Left lung (tissue), 10 donors: ENCODE measurements around the gene TRMT61A. TPM values are rescaled to one million over a fixed set of nuclear protein-coding genes. Genes with fewer than 3 reads are reported as not detected.
A peak's percentile ranks its signal among the peaks of the same experiment; 100 is the strongest.

Source experiments
- ATAC-seq: fragments of 200-7000 bp; cut with Tn5 transposase; one replicate; pipeline ENCODE4 v1.9.1; 2020; ENCODE audit warnings: moderate library complexity
- DNase-seq, 4 donors: peaks; one replicate each; pipeline ENCODE4 v3.0.0-alpha.2; 2013 to 2020
- H3K27ac ChIP-seq, 2 donors: fragments of 200-600 bp; sonication (generic) in 1 of 2; one replicate each; pipeline versions ENCODE4 v1.5.0 to v1.8.0; 2020 to 2021
- H3K27me3 ChIP-seq, 2 donors: fragments of 200-600 bp; sonication (generic) in 1 of 2; one replicate each; pipeline versions ENCODE4 v1.5.0 to v1.8.0; 2020 to 2021
- H3K36me3 ChIP-seq, 2 donors: fragments of 200-600 bp; sonication (generic) in 1 of 2; one replicate each; pipeline versions ENCODE4 v1.5.0 to v1.8.0; 2020 to 2021
- H3K4me1 ChIP-seq, 2 donors: fragments of 200-600 bp; one replicate each; pipeline ENCODE4 v1.8.0; 2021
- H3K4me3 ChIP-seq, 2 donors: fragments of 200-600 bp; sonication (generic) in 1 of 2; one replicate each; pipeline versions ENCODE4 v1.5.0 to v1.8.0; 2020 to 2021; ENCODE audit warnings: mild to moderate bottlenecking in 1 of 2
- H3K9me3 ChIP-seq, 2 donors: fragments of 200-600 bp; sonication (generic) in 1 of 2; one replicate each; pipeline versions ENCODE4 v1.5.0 to v1.8.0; 2020 to 2021
- CTCF ChIP-seq, 2 donors: fragments of 200-600 bp; sonication (generic) in 1 of 2; IDR thresholded peaks; one replicate each; pipeline versions ENCODE4 v1.5.0 to v1.8.0; 2021; ENCODE audit warnings: antibody characterized with exemption in 2 of 2
- intact Hi-C, 2 donors: fragments of 100-400 bp; cut with DNase I; formaldehyde crosslinking; loops; one replicate each; pipeline versions ENCODE4 v1.11.2 to v1.14.2; 2022
- polyA plus RNA-seq, 6 donors: library from polyadenylated mRNA; unstranded; fragments of 120-200 nt; gene quantifications; one replicate each; pipeline ENCODE4 v1.2.1, GENCODE V29; 2013; ENCODE audit not compliant: insufficient read length in 6 of 6
- total RNA-seq, 2 donors: library from RNA; stranded (reverse); fragmentation: NEBNext Ultra II Directional; extraction: Animal tissue kit (Norgen Biotek cat#: 25700); gene quantifications; one replicate each; pipeline ENCODE4 v1.2.1, GENCODE V29; 2021
- donor health status: DM: no; HTN: yes; CAD: no.
- donor health status: DM: no; HTN: no; CAD: no.

TRMT61A gene
- total and polyA plus RNA-seq, 8 donors, result 6.0 to 12.6 (median 7.9) TPM

- DNase-seq (peak in 1 of 4 donors; percentile 65), ATAC-seq (no peak)
- no peak overlapping the region for H3K4me3 ChIP-seq
- no peaks in the 10 kb centered on the region for H3K27me3 ChIP-seq
- no peaks in the 10 kb centered on the region for H3K9me3 ChIP-seq
- no peak for TF ChIP-seq CTCF (IDR thresholded peaks at IDR 0.05)
- H3K36me3 ChIP-seq, result no peaks in the 10 kb centered on the region
- no peak overlapping the region for H3K27ac ChIP-seq
- intact Hi-C loops, result no loop called here
- peaks cover 19 to 26% of the 10 kb centered on the region in 2 donors for H3K4me1 ChIP-seq
Measured at GRCh38 chr14:103547941-103548462, 19.0 kb downstream of the TRMT61A start.

DNA sequence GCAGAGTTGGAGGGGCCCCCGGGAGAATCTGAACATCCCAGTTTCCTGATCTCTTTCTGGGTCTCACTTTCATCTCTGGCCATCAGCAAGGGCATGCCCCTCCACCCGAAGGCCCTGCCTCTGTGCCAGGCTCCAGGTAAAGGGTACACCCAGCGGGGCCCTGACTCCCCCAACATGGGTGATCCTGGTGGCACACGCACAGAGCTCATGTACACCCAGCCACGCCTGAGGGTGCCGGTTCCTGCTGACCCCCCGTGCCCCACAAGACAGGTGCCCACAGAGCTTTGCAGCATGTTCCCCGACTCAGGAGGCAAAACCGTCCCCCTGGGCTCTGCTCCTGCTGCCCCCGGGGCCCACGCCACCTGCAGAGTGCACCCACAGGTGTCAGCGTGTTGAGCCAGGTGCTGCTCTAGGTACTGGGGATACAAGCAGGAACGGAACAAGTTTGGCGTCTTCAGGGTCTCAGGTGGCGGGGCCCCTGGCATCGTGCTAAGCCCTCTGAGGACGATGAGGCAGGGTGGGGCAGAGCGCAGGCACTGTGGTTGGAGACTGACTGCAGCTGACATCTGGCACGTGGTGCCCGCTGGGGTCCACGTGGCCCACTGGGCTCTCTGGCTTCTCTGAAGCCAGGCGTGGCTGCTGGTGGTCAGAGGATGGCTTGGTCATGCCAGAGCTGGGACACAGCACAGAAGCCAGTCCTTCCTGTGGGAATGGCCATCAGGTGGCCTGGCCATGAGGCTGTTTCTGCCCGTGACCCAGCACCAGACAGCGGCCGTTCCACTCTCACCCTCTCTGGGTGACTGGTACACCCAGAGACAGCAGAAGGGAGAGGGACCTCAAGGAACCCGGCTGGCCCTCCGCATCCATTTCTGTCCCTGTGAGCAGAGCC is 19.7 kb downstream of the TRMT61A start:
- no peaks in the 10 kb centered on the region for H3K27me3 ChIP-seq
- ATAC-seq (no peak), DNase-seq (peak in 1 of 4 donors; percentile 69)
- peaks cover 19 to 23% of the 10 kb centered on the region in 2 donors for H3K4me1 ChIP-seq
- no peaks in the 10 kb centered on the region for H3K36me3 ChIP-seq
- H3K27ac ChIP-seq, result no peak overlapping the region
- H3K9me3 ChIP-seq, result no peaks in the 10 kb centered on the region
- TF ChIP-seq CTCF (IDR thresholded peaks at IDR 0.05), result no peak
- H3K4me3 ChIP-seq, result no peak overlapping the region
- intact Hi-C loops, result no loop called here

DNA sequence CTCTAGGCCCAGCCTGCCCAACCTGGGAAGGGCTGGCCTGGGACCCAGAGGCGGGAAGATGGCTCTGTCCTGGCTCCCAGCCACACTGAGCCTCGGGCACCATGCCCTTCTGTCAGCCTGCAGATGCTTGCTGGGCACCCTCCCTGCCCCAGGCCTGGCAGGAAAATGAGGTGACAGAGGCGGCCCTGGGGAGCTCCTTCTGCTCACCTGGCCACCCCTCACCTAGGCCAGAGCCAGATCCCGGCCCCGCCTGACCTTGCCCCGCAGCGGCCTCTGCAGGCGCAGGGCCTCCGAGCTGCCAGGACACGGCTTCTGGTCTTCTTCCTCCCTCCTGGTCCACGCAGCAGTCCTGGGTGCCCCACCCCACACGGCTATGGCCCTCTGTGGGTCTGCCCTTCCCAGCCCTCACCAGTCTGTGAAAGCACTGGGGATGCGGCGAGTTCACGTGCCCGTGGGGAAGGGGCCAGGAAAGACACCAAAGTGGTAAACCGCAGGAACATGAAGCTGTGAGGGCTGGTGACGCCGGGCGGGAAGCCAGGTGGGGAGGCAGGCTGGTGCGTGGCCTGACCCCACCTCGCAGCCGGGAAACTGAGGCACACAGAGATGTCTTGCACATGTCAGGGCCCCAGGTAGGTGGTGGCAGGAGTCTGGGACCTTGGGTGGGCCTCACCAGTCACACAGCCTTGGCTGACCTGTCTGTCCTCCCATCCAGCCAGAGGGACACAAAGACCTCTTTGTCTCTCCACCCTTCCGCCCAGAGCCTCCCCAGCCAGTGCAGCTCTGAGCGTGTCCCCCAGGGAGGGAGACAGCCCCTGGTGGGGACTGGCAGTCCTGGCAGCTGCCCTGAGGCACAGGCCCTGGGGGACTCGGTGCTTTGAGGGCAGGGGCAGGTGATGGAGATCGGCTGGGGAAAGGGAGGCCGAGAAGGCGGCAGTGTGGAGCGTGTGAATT is 20.6 kb downstream of the TRMT61A start:
- H3K36me3 ChIP-seq, result peaks cover 0 to 2% of the 10 kb centered on the region in 2 donors
- DNase-seq, result peak in 1 of 4 donors; percentile 75
- H3K4me3 ChIP-seq, result no peak overlapping the region
- H3K9me3 ChIP-seq, result no peaks in the 10 kb centered on the region
- no peak for TF ChIP-seq CTCF (IDR thresholded peaks at IDR 0.05)
- intact Hi-C loops, result no loop called here
- no peaks in the 10 kb centered on the region for H3K27me3 ChIP-seq
- no peak overlapping the region for H3K27ac ChIP-seq
- H3K4me1 ChIP-seq, result peaks cover 11 to 19% of the 10 kb centered on the region in 2 donors
- ATAC-seq, result no peak

- intact Hi-C loops, result no loop called here
- Histone ChIP-seq H3K9me3 (no peaks in the 10 kb centered on the region), H3K4me1 (peaks cover 11 to 19% of the 10 kb centered on the region in 2 donors), H3K36me3 (peaks cover 0 to 6% of the 10 kb centered on the region in 2 donors), H3K27ac (no peak overlapping the region), H3K4me3 (peak overlapping the region in 1 of 2 donors; percentile 9), H3K27me3 (no peaks in the 10 kb centered on the region)
- DNase-seq (peak in 1 of 4 donors; percentile 77), ATAC-seq (no peak)
- TF ChIP-seq CTCF (IDR thresholded peaks at IDR 0.05), result no peak
Measured at GRCh38 chr14:103550451-103551337, 21.7 kb downstream of the TRMT61A start.
